ENCODE results near the gene ARHGEF10L.

- TF ChIP-seq CTCF (IDR thresholded peaks at IDR 0.05) (no peak), EZH2phosphoT487 (IDR thresholded peaks at IDR 0.05) (no peak), EZH2 (IDR thresholded peaks at IDR 0.05) (no peak)
These were observed 38.4 kb downstream of the ARHGEF10L start for GRCh38 chr1:17577907-17578297.

Measured in neural progenitor cell (in vitro differentiated cells).